T follicular helper cell (primary cell): Measurements from ENCODE around the gene MIS18A.

ENCODE experiments used
- DNase-seq: peaks from one replicate; pipeline ENCODE4 v3.0.0-alpha.2; 2020; ENCODE audit warnings: low read depth

MIS18A gene

DNA sequence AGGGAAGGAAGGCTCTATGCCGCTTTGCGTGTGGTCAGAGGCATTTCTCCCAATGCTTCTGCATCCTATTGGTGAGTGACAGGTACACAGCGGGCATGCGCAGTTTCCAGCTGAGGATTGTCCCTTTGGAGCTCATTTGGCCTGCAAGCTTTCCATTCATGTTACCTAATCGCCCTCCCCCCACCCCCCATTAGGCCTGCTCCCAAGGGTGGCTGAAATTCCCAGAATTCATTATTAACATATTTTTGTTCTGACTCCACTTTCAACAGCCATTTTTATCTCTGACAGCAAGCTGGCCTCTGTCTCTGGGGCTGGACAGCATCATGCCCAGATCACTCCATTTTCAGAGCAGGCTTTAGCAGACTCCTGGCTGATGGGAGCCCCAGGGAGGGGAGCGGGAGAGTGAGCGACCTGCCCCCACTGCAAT is 25.6 kb downstream of the MIS18A start:
- no peak for DNase-seq

DNA sequence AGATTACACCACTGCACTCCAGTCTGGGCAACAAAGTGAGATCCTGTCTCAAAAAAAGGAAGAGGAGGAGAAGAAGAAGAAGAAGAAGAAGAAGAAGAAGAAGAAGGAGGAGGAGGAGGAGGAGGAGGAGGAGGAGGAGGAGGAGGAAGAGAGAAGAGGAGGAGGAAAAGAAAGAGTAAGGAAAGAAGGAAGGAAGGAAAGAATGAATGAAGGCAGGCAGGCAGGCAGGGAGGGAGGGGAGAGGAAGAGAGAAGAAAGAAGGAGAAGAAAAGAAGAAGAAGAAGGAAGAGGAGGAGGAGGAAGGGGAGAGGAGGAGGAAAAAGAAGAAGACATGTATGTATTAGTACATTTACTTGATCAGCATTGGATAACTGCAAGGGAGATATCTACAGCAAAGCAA is 26.7 kb downstream of the MIS18A start:
- no peak for DNase-seq

DNA sequence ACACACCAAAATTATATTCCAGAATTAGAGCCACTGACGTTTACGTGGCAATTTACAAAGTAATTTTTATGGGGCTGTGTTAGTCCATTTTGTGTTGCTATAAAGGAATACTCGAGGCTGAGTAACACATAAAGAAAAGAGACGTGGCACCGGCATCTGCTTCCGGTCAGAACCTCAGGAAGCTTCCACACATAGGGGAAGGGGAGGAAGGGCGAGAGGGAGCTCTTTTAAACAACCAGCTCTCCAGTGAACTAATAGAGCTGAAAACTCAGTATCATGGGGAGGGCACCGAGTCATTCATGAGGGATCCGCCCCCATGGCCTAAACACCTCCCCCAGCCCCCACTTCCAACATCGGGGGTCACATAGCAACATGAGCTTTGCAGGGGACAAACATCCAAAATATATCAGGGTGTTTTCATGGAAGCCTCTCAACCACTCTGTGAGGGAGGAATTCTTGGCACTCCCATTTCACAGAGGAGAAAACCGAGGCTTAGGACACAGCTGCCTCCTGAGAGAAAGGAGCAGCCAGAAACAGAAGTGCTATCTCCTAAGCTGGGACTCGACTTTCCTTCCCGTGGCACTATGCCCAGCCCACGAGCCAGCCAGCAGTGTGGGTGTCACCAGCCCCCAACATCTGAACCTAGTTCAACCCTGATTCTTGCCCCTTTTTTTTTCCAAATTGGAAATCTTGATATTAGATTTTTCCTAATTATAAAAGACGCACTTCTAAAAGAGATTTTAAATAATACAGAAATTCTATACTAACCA is 29.2 kb downstream of the MIS18A start:
- no peak for DNase-seq

DNA sequence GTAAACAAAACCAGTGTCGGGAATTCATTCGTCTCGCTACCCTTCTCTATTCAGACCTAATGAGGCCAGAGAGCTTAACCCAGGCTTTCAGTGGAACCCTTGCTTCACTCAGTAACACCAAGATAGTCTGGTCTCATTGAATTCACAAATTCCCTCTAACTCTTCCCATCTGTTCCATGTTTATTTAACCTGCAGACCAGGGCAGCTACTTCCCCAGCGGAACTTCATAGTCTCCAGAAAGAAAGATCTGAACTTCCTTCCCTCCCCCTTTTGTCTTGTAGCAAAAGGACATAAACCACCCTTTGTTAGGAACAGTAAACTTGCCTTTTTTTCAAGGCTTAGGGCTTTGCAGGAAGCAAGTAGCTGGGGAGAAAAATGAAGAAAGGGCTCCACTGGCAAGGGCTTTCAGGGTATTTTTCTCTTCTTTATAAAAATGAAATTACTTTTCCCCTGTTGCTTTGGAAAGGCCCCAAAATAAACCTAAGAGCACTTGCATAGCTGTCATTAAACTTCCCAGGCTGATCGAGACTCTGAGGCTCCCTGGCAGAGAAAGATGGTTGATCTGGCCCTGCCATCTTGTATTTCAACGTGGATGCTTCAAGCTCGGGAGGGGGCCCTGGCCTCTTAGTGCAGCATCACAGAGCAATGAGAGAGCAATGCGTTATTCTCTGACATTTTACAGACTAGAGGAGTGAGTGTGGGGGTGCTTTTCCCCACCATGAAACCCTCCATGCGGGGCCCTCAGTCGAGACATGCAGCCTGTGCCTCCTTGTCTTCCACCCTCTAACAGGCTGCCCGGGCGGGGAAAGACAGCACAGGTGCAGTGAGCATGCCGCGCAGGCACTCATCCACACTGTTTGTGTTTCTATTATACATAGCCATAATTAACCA is 30.0 kb downstream of the MIS18A start:
- no peak for DNase-seq

DNA sequence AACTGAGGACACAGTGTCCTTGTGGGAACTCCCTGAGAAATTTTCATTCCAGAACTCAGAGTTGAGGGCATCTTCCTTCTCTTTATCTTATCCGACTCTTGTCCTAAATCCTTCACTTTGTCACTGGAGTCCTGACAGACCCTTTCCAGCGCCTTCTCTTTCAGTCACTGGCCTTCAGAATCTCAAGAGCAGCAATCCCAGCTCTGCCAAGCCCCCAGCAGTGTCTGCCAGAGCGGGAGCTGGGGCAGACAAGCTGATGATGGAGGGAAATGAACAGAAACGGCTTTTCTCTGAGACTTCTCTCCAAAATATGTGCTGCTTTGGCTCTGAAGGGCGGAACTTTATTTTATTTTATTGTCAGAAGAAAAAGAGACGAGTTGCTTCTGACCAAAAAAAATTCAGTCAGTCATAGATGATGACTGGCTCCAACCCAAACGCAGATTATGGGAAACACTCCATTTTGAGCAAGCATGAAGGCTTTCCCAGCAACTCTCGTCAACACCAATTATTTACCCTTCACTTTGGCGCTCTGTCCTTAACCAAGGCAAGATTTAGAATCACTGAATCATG is 32.2 kb downstream of the MIS18A start:
- DNase-seq: no peak

DNA sequence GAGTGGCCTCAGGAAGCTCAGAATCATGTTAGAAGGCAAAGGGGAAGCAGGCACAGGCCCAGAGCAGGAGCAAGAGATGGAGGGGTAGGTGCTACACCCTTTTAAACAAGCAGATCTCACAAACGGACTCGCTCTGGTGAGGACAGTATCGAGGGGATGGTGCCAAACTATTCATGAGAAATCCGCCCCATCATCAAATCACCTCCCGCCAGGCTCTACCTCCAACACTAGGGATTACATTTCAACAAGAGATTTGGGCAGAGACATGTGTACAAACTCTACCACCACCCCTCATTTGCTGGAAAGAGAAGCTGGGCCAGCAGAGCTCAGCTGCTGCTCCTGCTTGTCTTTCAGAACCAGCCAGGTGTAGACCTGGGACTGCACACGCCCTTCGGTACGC is 32.9 kb downstream of the MIS18A start:
- no peak for DNase-seq

DNA sequence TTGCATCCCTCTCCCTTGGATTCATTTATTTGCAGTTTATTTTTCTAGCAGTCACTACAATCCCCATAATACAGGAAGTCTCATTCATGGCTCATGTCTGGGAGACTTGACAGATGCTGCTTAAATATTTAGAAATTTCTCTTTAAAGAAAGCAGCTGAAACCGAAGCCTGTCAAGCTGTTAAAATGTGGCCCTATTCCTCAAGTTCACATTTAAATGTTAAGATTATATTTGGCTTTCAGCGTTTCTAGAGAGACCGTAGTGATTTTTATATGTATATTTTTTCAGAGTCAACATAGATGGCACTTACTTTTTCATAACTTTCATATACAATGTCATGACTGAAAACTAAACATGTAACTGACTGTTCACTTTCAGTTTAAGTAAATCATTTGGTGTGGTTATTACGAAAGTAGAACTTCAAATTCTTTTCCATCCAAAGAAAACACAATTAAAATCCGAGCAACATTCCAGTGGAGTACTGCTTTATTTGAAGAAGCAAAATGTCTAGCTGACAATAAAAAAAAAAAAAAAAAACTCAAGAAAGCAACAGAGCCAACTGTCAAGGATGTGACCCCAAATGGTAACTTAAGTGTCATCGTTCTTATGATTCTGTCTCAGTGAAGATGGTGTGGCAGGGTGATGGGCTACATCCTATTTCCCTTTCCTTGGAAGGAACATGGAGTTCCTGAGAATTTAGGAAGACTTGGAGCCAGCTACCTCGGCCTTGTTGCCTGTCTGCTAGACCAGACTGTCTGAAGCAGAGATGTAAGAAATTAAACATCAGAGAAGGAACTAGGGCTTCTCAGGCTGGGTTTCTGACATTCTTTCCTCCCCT is 37.8 kb downstream of the MIS18A start:
- no peak for DNase-seq

DNA sequence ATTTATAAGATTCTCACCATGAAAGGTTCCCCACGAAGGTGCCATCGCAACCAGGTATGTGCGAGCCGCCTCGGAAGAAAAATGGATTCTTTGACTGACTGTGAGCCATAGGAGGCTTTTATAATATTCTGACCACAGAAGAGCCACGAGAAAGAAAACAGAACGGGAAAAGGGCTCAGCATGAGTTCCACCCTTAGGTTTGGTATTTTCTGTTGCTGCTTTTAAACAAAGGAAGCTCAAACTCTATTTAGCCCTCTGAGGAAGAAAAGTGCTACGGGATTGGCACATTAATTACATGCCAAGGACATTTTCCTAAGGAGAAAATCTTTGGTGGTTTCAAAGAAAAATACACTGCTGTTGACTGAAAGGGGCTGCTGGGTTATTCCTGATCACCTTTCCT is 39.3 kb downstream of the MIS18A start:
- no peak for DNase-seq

DNA sequence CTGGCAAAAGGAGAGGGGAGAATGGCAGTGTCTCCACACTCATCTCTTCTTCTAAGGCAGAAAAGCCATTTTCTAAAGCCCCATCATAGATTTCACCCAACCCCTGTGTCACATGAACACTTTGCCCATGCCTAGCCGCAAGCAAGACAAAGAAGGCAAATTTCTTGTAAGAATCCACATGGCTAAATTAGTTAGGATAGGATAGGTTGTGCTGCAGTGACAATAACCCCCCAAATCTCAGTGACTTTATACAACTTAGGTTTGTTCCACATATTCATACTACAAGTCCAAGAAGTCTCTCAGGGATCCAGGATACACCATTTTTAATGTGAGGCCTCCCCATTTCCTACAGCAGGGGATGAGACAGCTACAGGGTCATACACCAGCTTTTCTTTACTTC is 40.8 kb downstream of the MIS18A start:
- DNase-seq: no peak

DNA sequence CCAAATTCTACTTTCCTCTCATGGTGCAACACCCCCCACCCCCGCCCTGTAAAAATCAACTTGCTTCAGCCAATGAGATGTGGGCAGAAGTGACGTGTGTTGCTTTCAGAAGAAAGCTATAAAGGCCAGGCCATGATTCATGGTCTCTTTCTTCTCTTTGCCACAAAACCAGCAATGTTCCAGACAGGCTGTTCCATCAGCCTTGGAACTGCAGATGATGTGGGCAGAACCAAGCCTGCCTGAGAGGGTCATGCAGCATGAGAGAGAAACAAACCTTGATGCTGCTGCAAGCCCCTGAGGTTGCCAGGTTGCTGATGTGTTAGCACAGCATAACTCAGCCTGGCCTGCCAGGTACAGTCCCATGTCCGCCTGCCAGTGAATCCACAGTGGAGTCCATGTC is 41.8 kb downstream of the MIS18A start:
- DNase-seq: no peak

DNA sequence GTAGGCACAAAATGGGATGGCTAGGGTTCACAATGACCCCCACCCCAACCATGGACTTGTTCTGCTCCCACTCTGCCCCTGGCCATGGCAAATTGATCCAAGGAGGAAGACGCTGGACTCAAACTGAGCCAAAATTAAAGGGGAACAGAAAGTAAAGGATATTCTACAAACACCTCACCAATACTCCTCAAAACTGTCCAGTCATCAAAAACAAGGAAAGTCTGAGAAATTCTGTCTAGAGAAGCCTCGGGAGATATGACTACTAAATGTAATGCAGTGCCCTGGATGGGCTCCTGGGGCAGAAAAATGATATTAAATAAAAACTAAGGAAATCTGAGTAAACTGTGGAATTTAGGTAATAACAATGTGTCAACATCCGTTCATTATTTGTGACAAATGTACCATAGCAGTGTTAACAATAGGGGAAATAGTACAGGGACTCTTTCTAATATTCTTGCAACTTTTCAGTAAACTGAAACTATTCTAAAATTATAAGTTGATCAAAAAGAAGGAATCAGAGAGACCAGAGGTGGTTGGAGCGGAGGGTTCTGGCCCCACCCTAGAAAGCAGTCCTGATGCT is 45.0 kb downstream of the MIS18A start:
- DNase-seq: no peak

DNA sequence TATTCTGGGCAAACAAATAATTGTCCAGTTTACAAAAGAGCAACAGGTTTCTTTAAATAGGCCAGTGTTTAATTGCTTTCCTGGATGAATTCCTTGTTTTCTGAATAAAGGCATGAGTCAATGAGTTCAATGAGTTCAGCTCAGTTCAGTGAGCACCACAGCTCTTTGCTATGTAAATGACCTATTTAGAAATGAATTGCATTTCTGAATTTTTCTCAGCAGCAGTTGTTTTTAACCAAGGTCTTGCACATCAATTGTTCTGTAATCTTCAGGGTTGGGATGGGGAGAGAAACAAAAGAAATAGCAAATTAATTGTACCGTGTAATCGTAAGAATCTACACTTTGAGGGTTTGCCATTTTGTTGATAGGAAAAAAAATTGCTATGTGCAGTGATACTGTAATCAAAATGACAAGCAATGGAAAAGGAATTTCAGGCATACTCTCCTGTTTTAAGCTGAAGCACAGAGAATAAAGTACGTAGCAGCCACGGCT is 45.7 kb downstream of the MIS18A start:
- no peak for DNase-seq

DNA sequence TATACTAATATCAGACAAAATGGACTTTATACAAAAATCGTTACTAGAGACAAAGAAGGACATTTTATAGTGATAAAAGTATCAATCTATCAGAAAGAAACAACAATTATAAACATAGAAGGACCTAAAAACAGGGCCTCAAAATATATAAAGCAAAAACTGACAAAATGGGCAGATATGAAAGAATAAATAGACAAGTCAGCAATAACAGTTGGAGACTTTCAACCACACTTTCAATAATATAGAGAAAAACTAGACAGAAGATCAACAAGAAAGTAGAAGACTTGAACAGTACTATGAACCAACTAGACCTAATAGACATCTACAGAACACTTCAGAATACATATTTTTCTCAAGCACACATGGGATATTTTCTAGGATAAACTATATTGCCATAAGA is 52.4 kb downstream of the MIS18A start:
- DNase-seq: no peak
